ENCODE data around the gene DCAF17. TPM values are rescaled to one million over a fixed set of nuclear protein-coding genes. Genes with fewer than 3 reads are reported as not detected.
A peak's percentile ranks its signal among the peaks of the same experiment; 100 is the strongest.

DCAF17 gene
- total RNA-seq, 4 donors from 2014 or later, result 12.0 to 22.8 (median 14.3) TPM

DNA sequence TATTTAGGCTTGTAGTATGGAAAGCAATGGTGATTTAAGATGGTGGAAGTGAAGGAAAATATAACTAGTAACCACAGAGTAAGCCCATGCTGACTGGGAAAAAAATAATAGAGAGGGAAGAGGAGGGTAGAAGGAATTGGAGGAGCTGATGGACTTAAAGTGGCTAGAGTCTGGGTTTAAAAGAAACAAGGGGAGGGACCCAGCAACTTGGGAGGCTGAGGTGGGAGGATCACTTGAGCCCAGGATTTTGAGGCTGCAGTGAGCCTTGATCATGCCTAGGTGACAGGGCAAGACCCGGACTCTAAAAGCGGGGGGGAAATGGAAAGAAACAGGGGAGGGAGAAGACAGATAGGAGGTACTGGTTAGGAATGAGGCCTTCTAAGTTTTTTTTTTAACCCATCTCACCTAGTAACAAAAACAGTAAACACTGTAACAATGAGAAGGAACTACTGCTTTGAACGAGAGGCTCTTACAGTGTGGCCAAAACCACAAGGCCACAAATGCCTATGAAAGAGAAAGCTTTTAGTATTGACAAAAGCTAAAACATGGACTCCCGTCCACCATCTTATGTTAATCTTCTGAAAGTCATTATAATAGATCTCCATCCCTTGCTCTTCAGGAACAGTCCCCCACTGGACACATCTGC is 26.9 kb upstream of the DCAF17 start:
- Histone ChIP-seq H3K4me1 (peaks cover 7 to 29% (median 19%) of the 10 kb centered on the region in 4 donors), H3K27me3 (no peaks in the 10 kb centered on the region), H3K36me3 (no peaks in the 10 kb centered on the region), H3K9me3 (peaks cover 0 to 4% (median 0%) of the 10 kb centered on the region in 4 donors), H3K4me3 (no peak overlapping the region), H3K27ac (replicated peaks in 1 of 4) (no peak overlapping the region)
- TF ChIP-seq POLR2AphosphoS5 (IDR thresholded peaks at IDR 0.05) (no peak), POLR2A (IDR thresholded peaks at IDR 0.05; ENCODE audit: low read depth) (no peak), EP300 (IDR thresholded peaks at IDR 0.05) (no peak)
- TF ChIP-seq, protein P1, sequence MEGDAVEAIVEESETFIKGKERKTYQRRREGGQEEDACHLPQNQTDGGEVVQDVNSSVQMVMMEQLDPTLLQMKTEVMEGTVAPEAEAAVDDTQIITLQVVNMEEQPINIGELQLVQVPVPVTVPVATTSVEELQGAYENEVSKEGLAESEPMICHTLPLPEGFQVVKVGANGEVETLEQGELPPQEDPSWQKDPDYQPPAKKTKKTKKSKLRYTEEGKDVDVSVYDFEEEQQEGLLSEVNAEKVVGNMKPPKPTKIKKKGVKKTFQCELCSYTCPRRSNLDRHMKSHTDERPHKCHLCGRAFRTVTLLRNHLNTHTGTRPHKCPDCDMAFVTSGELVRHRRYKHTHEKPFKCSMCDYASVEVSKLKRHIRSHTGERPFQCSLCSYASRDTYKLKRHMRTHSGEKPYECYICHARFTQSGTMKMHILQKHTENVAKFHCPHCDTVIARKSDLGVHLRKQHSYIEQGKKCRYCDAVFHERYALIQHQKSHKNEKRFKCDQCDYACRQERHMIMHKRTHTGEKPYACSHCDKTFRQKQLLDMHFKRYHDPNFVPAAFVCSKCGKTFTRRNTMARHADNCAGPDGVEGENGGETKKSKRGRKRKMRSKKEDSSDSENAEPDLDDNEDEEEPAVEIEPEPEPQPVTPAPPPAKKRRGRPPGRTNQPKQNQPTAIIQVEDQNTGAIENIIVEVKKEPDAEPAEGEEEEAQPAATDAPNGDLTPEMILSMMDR (IDR thresholded peaks at IDR 0.05), result no peak
- 93% methylated on average over 4 of the region's 4 CpGs for WGBS
- no peak for DNase-seq (ENCODE audit: extremely low spot score)
- intact Hi-C loops (cut with DNase I), result no loop called here

DNA sequence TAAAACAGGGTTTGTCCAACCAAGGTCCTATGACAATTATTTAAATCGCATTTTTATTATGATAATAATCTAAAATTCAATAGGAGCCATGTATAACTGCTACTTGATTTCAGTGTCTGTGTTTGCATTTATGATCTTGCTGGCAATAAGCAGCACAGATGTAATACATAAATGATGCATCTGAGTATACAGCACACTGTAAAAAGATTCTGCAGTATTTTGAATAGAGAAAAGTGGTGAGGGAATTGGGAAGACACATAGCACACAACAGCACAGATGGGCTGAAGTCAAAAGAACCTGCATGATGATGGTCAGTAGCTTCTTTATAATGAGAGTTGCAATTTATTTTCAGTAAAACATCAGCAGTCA is 26.4 kb upstream of the DCAF17 start:
- intact Hi-C loops (cut with DNase I), result no loop called here
- no peak overlapping the region for H3K27ac ChIP-seq (replicated peaks in 1 of 4)
- H3K9me3 ChIP-seq, result no peaks in the 10 kb centered on the region
- no peak overlapping the region for H3K4me3 ChIP-seq
- no peak for TF ChIP-seq POLR2AphosphoS5 (IDR thresholded peaks at IDR 0.05)
- no peak for TF ChIP-seq EP300 (IDR thresholded peaks at IDR 0.05)
- peaks cover 7 to 34% (median 23%) of the 10 kb centered on the region in 4 donors for H3K4me1 ChIP-seq
- H3K36me3 ChIP-seq, result no peaks in the 10 kb centered on the region
- DNase-seq (ENCODE audit: extremely low spot score), result no peak
- H3K27me3 ChIP-seq, result no peaks in the 10 kb centered on the region
- WGBS, result 94% methylated on average over 1 of the region's 1 CpG

DNA sequence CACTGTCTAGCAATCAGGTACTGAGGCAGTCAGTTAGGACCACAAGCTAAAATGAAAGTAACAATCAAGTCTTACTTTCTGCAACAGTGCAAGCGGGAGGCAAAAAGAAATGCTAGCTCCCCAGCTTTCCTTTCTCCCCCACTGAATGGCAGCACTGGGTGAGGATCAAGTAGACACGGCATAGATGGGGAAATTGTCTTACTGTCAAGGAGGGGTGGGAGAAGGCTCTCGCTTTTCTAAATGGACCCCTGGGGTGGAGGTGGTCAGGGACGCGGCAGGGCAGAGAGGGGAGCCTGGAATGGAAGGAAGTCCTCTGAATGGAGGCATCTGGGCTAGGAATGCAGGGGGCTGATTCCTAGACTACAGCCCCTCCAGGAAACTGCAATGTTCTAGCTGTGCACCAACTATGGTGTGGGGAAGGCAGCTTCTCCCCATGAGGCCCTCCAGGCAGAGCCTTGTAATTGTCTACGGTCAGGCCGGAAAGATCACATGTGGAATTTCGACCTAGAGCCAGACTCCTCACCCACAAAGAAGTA is 24.5 kb upstream of the DCAF17 start:
- H3K4me3 ChIP-seq, result peak overlapping the region; percentile 33 to 48 (median 35)
- H3K27ac ChIP-seq (replicated peaks in 1 of 4), result peak overlapping the region in 3 of 4 donors; percentile 17 to 53 (median 40)
- no peaks in the 10 kb centered on the region for H3K9me3 ChIP-seq
- H3K36me3 ChIP-seq, result no peaks in the 10 kb centered on the region
- no peak for DNase-seq (ENCODE audit: extremely low spot score)
- peaks cover 7 to 37% (median 27%) of the 10 kb centered on the region in 4 donors for H3K4me1 ChIP-seq
- WGBS, result 66% methylated on average over 8 of the region's 8 CpGs
- H3K27me3 ChIP-seq, result no peaks in the 10 kb centered on the region
- intact Hi-C loops (cut with DNase I), result no loop called here
- TF ChIP-seq EP300 (IDR thresholded peaks at IDR 0.05) (no peak), POLR2AphosphoS5 (IDR thresholded peaks at IDR 0.05) (no peak), POLR2A (IDR thresholded peaks at IDR 0.05; ENCODE audit: low read depth) (no peak)
- TF ChIP-seq, protein P1 (IDR thresholded peaks at IDR 0.05), result no peak

DNA sequence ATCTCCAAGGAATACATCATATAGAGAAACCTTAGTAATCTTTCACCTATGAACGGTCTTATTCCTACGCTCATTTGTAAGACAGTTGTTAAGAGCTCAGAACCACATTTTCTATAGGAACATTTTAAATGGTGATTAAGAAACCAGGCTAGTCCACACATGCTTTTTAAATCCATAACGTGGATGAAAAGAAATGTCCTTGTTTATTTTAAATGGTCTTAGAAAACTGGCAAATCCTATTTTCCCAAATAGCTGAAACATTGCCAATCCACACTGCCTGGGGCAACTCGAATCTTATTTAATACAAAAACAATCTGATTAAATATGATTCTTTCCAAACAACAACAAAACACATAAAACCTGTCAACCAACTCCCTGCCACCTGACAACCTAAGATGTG is 23.9 kb upstream of the DCAF17 start:
- peaks cover 7 to 34% (median 27%) of the 10 kb centered on the region in 4 donors for H3K4me1 ChIP-seq
- no peaks in the 10 kb centered on the region for H3K36me3 ChIP-seq
- no peaks in the 10 kb centered on the region for H3K27me3 ChIP-seq
- TF ChIP-seq, protein P1 (IDR thresholded peaks at IDR 0.05), result no peak
- TF ChIP-seq POLR2AphosphoS5 (IDR thresholded peaks at IDR 0.05), result no peak
- TF ChIP-seq POLR2A (IDR thresholded peaks at IDR 0.05; ENCODE audit: low read depth), result no peak
- TF ChIP-seq EP300 (IDR thresholded peaks at IDR 0.05), result no peak
- peak overlapping the region in 2 of 4 donors; percentile 35 for H3K4me3 ChIP-seq
- DNase-seq (ENCODE audit: extremely low spot score), result no peak
- H3K27ac ChIP-seq (replicated peaks in 1 of 4), result peak overlapping the region in 3 of 4 donors; percentile 17 to 53 (median 40)
- intact Hi-C loops (cut with DNase I), result loop anchor here (10.0 kb wide), 1 partner anchor 135 kb away; no protein-coding TSS in a partner anchor
- 58% methylated on average over 4 of the region's 4 CpGs for WGBS
- H3K9me3 ChIP-seq, result no peaks in the 10 kb centered on the region

DNA sequence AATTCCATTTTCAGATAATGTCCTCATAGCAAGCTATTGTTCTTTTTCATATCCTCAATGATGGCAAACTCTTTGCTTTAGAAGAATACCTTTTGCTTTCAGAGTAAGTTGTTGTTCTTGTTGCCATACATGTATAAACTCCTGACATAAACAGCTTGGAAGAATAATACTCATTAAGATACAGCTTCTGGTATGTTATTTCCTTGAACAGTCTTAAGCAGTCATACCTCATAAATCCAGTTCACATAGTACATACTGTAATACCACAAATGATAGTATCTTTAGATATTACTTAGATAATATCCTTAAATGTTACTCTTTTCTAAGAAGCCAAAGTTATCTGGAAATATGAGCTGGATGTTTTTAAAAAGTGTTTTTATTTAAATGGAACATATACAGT is 23.4 kb upstream of the DCAF17 start:
- no peak for TF ChIP-seq POLR2AphosphoS5 (IDR thresholded peaks at IDR 0.05)
- TF ChIP-seq POLR2A (IDR thresholded peaks at IDR 0.05; ENCODE audit: low read depth), result no peak
- TF ChIP-seq EP300 (IDR thresholded peaks at IDR 0.05), result no peak
- TF ChIP-seq, protein P1 (IDR thresholded peaks at IDR 0.05), result no peak
- no peaks in the 10 kb centered on the region for H3K27me3 ChIP-seq
- no peak overlapping the region for H3K27ac ChIP-seq (replicated peaks in 1 of 4)
- H3K9me3 ChIP-seq, result no peaks in the 10 kb centered on the region
- H3K4me1 ChIP-seq, result peaks cover 8 to 35% (median 30%) of the 10 kb centered on the region in 4 donors
- H3K4me3 ChIP-seq, result no peak overlapping the region
- H3K36me3 ChIP-seq, result no peaks in the 10 kb centered on the region
- DNase-seq (ENCODE audit: extremely low spot score), result no peak
- intact Hi-C loops (cut with DNase I), result loop anchor here (10.0 kb wide), 1 partner anchor 136 kb away; no protein-coding TSS in a partner anchor
